IPS-20b (cell line): ENCODE measurements around the gene KLK11.

Experiments used
- H3K27ac ChIP-seq: one replicate; pipeline ENCODE4 v1.5.1; 2013; ENCODE audit warnings: low read length
- H3K27me3 ChIP-seq: 2 replicates; pipeline ENCODE4 v1.6.1; 2013; ENCODE audit warnings: mild to moderate bottlenecking, low read length, inconsistent platforms; ENCODE audit not compliant: insufficient read depth
- H3K36me3 ChIP-seq: 2 replicates; pipeline ENCODE4 v1.6.1; 2013; ENCODE audit warnings: low read depth, mild to moderate bottlenecking, inconsistent platforms, low read length, moderate library complexity; ENCODE audit not compliant: insufficient read depth
- H3K4me1 ChIP-seq: 2 replicates; pipeline ENCODE4 v1.6.1; 2013; ENCODE audit warnings: mild to moderate bottlenecking, control low read depth, inconsistent platforms, low read length, moderate library complexity; ENCODE audit not compliant: insufficient read depth
- H3K4me3 ChIP-seq: 2 replicates; pipeline ENCODE4 v1.5.1; 2013; ENCODE audit warnings: mild to moderate bottlenecking, low read length, inconsistent platforms
- H3K9ac ChIP-seq: 2 replicates; pipeline ENCODE4 v1.6.1; 2013; ENCODE audit warnings: low read depth, mild to moderate bottlenecking, inconsistent platforms, low read length, moderate library complexity
- H3K9me3 ChIP-seq: 2 replicates; pipeline ENCODE4 v1.6.1; 2013; ENCODE audit warnings: mild to moderate bottlenecking, low read depth, low read length, inconsistent platforms; ENCODE audit not compliant: insufficient read depth

KLK11 gene

DNA sequence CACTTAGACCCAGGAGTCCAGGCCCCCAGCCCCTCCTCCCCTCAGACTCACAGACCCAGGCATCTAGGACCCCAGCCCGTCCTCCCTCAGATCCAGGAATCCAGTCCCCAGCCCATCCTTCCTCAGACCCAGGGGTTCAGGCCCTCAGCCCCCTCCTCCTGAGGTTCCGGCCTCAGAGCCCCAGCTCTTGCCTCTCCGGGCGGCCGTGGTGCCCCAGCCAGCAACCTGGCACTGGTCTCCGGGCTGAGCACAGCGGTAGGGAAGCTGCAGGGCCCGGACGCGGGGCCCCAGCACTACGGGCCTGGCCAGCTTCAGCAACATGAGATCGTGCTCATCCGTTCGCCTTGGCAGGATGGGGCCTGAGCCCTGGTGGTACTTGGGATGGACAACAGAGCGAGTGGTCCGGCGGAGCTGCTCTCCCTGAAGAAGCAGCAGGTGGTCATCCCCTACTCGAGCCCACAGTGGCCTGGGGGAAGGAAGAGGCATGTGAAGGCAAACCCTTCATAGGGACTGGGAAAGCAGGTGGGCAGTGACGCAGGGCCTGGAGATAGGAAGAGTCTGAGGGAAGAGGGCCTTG is 10.6 kb downstream of the KLK11 start:
- Histone ChIP-seq H3K36me3 (no peaks in the 10 kb centered on the region), H3K27me3 (peaks cover 60% of the 10 kb centered on the region), H3K4me1 (no peaks in the 10 kb centered on the region), H3K27ac (no peak overlapping the region), H3K9me3 (no peaks in the 10 kb centered on the region), H3K9ac (no peak overlapping the region), H3K4me3 (no peak overlapping the region)

GRCh38 chr19:51014242-51014641 is 12.2 kb downstream of the KLK11 start:
- H3K4me1 ChIP-seq: no peaks in the 10 kb centered on the region
- no peak overlapping the region for H3K4me3 ChIP-seq
- H3K36me3 ChIP-seq: no peaks in the 10 kb centered on the region
- peaks cover 46% of the 10 kb centered on the region for H3K27me3 ChIP-seq
- no peak overlapping the region for H3K9ac ChIP-seq
- no peaks in the 10 kb centered on the region for H3K9me3 ChIP-seq
- no peak overlapping the region for H3K27ac ChIP-seq

DNA sequence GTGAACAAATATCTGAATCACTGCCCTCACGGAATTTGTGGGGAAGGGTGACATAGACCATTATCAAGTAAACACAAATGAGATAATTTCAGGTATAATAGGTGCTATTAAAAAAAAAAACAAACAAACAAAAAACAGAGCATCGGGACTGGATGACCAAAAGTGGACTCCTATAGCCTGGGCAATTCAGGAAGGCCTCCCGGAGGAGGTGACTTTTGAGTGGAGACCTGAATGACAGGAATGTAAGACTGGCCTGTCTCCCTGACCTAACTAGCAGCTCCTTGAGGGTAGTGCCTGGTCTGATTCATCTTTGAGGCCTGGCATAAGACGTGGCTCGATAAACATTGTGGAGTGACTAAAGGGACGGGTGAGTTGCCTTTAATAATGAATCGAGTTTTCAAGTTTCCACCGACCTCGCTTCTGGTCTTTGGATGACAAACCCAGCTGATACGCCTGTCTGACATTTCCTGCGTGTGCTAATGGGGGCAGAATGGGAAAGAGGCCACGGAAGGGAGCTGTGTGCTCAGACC is 13.7 kb downstream of the KLK11 start:
- H3K4me1 ChIP-seq: no peaks in the 10 kb centered on the region
- peaks cover 31% of the 10 kb centered on the region for H3K27me3 ChIP-seq
- no peak overlapping the region for H3K9ac ChIP-seq
- no peak overlapping the region for H3K27ac ChIP-seq
- H3K9me3 ChIP-seq: no peaks in the 10 kb centered on the region
- no peaks in the 10 kb centered on the region for H3K36me3 ChIP-seq
- no peak overlapping the region for H3K4me3 ChIP-seq

DNA sequence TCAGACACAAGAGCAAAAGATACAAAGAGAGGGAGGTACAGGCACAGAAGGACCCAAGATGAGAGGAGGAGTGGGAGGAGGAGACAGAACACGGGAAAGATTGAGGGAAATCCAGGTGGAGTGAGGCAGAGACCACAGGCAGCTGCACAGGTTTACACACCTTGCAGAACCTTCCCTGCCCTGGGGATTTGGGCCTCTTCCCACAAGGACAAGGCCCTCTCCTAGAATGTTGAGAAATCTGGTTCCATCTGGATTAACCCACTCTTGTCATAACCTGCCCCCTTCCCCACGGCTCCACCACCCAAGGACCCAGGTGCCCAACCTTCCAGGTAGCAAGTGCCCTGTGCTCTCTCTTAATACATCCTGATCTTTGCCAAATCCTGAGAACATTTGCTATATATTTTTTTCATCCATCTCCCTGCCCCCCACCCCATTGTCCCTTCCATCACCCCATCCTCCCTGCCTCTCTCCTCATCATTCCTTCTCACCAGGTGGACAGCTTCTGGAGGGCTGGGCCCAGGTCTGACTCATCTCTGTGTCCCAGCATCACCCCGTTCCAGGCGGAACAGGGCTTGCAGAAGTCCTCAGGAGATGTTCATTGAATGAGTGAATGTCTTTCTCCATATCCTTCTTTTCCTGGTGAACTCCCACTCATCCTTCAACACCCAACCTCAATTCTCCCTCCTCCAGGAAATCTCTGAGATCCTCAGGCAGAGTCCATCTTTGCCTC is 16.2 kb downstream of the KLK11 start:
- no peaks in the 10 kb centered on the region for H3K9me3 ChIP-seq
- peaks cover 10% of the 10 kb centered on the region; the same call in 1 of the 2 replicates for H3K27me3 ChIP-seq
- no peaks in the 10 kb centered on the region for H3K36me3 ChIP-seq
- H3K27ac ChIP-seq: no peak overlapping the region
- H3K9ac ChIP-seq: no peak overlapping the region
- H3K4me3 ChIP-seq: no peak overlapping the region
- H3K4me1 ChIP-seq: no peaks in the 10 kb centered on the region

- H3K4me3 ChIP-seq: no peak overlapping the region
- no peak overlapping the region for H3K27ac ChIP-seq
- H3K9ac ChIP-seq: no peak overlapping the region
- H3K9me3 ChIP-seq: no peaks in the 10 kb centered on the region
- H3K36me3 ChIP-seq: no peaks in the 10 kb centered on the region
- peaks cover 4% of the 10 kb centered on the region; the same call in 1 of the 2 replicates for H3K27me3 ChIP-seq
- no peaks in the 10 kb centered on the region for H3K4me1 ChIP-seq
These were observed 17.1 kb downstream of the KLK11 start for GRCh38 chr19:51009061-51009891.

DNA sequence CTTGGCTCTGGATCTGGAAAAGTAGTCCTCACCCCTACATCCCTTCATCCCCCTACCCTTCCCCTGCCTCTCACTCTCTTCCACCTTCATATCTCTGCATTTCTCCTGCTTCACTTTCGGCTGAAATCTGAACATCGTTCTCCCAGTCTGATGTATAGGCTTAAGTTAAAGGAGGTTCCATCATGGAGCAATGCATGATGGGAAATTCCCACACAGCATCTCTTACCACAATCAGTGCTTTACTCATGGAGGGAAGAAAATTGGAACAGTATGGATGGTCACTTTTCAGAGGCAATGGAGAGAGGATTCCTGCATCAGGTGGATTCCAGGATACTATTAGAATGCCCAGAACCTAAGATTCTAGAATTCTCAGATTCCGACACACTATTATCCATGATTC is 18.9 kb downstream of the KLK11 start:
- H3K9ac ChIP-seq: no peak overlapping the region
- no peaks in the 10 kb centered on the region for H3K36me3 ChIP-seq
- no peaks in the 10 kb centered on the region; the same call in 1 of the 2 replicates for H3K27me3 ChIP-seq
- no peak overlapping the region for H3K27ac ChIP-seq
- H3K4me3 ChIP-seq: no peak overlapping the region
- H3K4me1 ChIP-seq: no peaks in the 10 kb centered on the region
- no peaks in the 10 kb centered on the region for H3K9me3 ChIP-seq

DNA sequence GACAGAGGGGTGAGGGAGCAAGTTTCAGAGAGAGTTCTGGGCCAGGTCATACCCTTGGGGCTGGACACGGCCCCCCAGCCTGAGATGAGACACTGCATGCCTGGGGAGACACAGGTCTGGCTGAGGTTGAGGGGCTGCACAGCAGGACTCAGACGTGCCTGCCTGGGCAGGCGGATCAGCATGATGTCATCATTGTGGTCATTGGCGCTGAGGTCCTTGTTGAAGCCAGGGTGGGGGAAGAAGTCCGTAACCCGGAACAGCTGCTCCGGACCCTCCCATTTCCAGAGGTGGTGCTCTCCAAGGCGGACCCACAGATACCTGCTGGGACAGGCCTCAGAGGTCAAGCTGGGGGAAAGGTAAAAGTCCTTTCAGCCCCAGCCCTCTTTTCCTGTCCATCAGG is 20.0 kb downstream of the KLK11 start:
- Histone ChIP-seq H3K9ac (no peak overlapping the region), H3K9me3 (no peaks in the 10 kb centered on the region), H3K27me3 (no peaks in the 10 kb centered on the region; the same call in 1 of the 2 replicates), H3K36me3 (no peaks in the 10 kb centered on the region), H3K27ac (no peak overlapping the region), H3K4me1 (peaks cover 3% of the 10 kb centered on the region; the same call in 1 of the 2 replicates), H3K4me3 (no peak overlapping the region)

- Histone ChIP-seq H3K27ac (no peak overlapping the region), H3K9ac (no peak overlapping the region), H3K27me3 (no peaks in the 10 kb centered on the region; the same call in 1 of the 2 replicates), H3K36me3 (no peaks in the 10 kb centered on the region), H3K4me3 (no peak overlapping the region), H3K9me3 (no peaks in the 10 kb centered on the region), H3K4me1 (peaks cover 3% of the 10 kb centered on the region; the same call in 1 of the 2 replicates)
These were observed 21.2 kb downstream of the KLK11 start for GRCh38 chr19:51005248-51005647.

DNA sequence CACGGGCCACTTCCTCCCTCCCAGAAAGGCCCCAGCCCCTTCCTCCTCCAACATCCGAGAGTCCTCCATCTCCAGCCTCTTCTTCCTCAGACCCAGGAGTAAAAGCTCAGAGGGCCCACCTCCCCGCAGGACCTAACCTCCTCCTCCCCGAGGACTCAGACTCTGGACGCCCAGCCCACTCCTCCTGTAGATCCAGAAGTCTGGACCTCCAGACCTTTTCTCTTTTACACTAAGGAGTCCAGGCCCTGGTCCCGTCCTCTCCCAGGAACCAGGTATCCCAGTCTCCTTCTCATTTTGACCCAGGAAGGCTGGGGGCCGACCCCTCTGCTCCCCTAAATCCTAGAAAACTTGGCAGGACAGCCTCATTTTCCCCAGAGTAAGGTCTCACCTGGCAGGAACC is 23.1 kb downstream of the KLK11 start:
- H3K4me3 ChIP-seq: no peak overlapping the region
- peaks cover 3% of the 10 kb centered on the region; the same call in 1 of the 2 replicates for H3K4me1 ChIP-seq
- no peak overlapping the region for H3K27ac ChIP-seq
- H3K9ac ChIP-seq: no peak overlapping the region
- H3K27me3 ChIP-seq: no peaks in the 10 kb centered on the region
- no peaks in the 10 kb centered on the region for H3K36me3 ChIP-seq
- no peaks in the 10 kb centered on the region for H3K9me3 ChIP-seq

DNA sequence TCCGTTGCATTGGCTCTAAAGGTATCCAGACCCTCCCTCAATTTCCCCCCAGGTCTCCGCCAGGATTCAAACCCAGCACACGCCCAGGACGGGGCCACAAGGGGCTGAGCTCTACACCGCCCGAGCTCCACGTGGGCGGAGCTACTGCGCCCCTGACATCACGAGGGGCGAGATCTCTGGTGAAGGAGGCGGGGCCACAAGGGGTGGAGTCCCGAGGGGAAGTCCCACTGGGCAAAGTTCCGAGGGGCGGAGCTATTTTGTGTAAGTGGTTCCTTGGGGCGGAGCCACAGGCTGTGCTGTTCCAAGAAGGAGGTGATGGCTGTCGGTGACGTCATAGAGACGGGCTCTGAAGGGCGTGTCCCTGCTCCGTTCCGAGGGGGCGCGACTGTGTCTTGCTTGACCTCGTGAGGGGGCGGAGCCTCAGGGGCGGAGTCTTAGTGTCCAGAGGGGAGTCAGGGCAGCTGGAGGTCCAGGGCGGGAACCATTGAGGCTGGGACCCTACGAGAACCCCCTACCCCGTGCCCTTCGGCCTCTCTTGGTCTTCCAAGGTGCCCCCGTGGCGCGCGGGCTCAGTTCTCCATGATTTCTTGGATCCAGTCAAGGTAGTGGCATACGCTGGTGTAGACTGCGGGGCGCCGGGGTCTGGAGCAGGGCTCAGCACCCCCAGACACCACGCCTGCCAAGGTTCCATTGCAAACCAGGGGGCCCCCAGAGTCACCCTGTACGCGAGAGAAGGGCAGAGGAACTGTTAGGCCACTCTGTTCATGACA is 23.7 kb downstream of the KLK11 start:
- H3K4me3 ChIP-seq: peak overlapping the region; percentile 33; the same call in 1 of the 2 replicates
- H3K9ac ChIP-seq: no peak overlapping the region
- H3K9me3 ChIP-seq: no peaks in the 10 kb centered on the region
- no peaks in the 10 kb centered on the region for H3K36me3 ChIP-seq
- no peaks in the 10 kb centered on the region for H3K27me3 ChIP-seq
- no peak overlapping the region for H3K27ac ChIP-seq
- H3K4me1 ChIP-seq: peaks cover 3% of the 10 kb centered on the region; the same call in 1 of the 2 replicates

DNA sequence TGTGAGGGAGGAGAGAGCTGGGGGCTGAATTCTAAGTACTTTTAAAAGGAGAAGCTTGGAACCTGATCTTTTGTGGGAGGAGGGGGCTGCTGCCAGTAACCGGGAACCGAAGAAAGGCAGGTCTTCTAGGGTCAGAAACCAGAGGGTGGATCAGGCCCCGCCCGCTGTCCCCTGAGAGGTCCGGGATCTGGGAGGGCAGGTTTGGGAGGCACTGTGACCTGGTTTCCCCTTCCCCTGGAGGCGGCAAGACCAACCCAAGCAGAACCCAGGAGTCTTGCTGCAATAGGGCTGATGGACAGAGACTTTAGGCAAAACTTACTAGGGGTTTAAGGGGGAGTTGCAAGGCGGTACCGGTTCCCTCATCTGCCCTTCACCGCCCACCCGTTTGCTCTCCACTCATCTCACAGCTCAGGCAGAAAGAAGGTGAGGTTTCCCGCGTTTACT is 24.3 kb downstream of the KLK11 start:
- Histone ChIP-seq H3K4me3 (peak overlapping the region; percentile 33; the same call in 1 of the 2 replicates), H3K27me3 (0 out of 2 replicates have a peak, but pooled peaks cover 2% of the 10 kb centered on the region), H3K4me1 (peaks cover 3% of the 10 kb centered on the region; the same call in 1 of the 2 replicates), H3K9me3 (no peaks in the 10 kb centered on the region), H3K27ac (no peak overlapping the region), H3K9ac (no peak overlapping the region), H3K36me3 (no peaks in the 10 kb centered on the region)
